GM18520 (cell line): ENCODE measurements around the gene PLXNA3.
"Not testable (repeated sequence)": the region's sequence is repeated elsewhere in the genome, so short reads cannot be mapped to it uniquely, and the experiment has no call there.

Experiments used
- ATAC-seq: cut with Tn5 transposase; IDR thresholded peaks from one replicate; pipeline ENCODE4 v1.9.1; 2021; ENCODE audit not compliant: unreplicated experiment

Gene PLXNA3

GRCh38 chrX:154496591-154497137 is 38.6 kb downstream of the PLXNA3 start:
- ATAC-seq: not testable (repeated sequence)

GRCh38 chrX:154501423-154501822 is 43.3 kb downstream of the PLXNA3 start:
- ATAC-seq: not testable (repeated sequence)

- no peak for ATAC-seq
Observed at GRCh38 chrX:154502098-154502497, 44.0 kb downstream of the PLXNA3 start.

- no peak for ATAC-seq
Observed at GRCh38 chrX:154502989-154503388, 44.9 kb downstream of the PLXNA3 start.

- ATAC-seq: no peak
Observed at GRCh38 chrX:154505734-154506133, 47.7 kb downstream of the PLXNA3 start.

- ATAC-seq: no peak
Observed at GRCh38 chrX:154506483-154507332, 48.6 kb downstream of the PLXNA3 start.

- ATAC-seq: no peak
Observed at GRCh38 chrX:154507673-154508383, 49.7 kb downstream of the PLXNA3 start.

- ATAC-seq: no peak
Observed at GRCh38 chrX:154508384-154508745, 50.3 kb downstream of the PLXNA3 start.

- ATAC-seq: no peak
Observed at GRCh38 chrX:154509455-154509854, 51.4 kb downstream of the PLXNA3 start.

- ATAC-seq: no peak
Observed at GRCh38 chrX:154511761-154512160, 53.7 kb downstream of the PLXNA3 start.

GRCh38 chrX:154512879-154513553 is 54.9 kb downstream of the PLXNA3 start:
- no peak for ATAC-seq

GRCh38 chrX:154513716-154514115 is 55.6 kb downstream of the PLXNA3 start:
- ATAC-seq: no peak

GRCh38 chrX:154515090-154515965 is 57.2 kb downstream of the PLXNA3 start:
- no peak for ATAC-seq

- peak; percentile 92 for ATAC-seq
Observed at GRCh38 chrX:154515966-154516655, 58.0 kb downstream of the PLXNA3 start, which contains the start of gene FAM3A. TSS of gene FAM3A (minus strand) at chrX:154516232. CDS start at chrX:154515772, 460 bp downstream.

- peak; percentile 3 for ATAC-seq
Observed at GRCh38 chrX:154516656-154517100, 58.6 kb downstream of the PLXNA3 start.

- no peak for ATAC-seq
Observed at GRCh38 chrX:154517101-154517781, 59.2 kb downstream of the PLXNA3 start.

- ATAC-seq: no peak
Observed at GRCh38 chrX:154519389-154519788, 61.3 kb downstream of the PLXNA3 start.

- ATAC-seq: no peak
Observed at GRCh38 chrX:154525606-154526490, 67.8 kb downstream of the PLXNA3 start.
